GM21423 (cell line): ENCODE results near the gene RASGRF1.
"Not testable (repeated sequence)": the region's sequence is repeated elsewhere in the genome, so short reads cannot be mapped to it uniquely, and the experiment has no call there.

Experiments
- ATAC-seq: cut with Tn5 transposase; IDR thresholded peaks from one replicate; pipeline ENCODE4 v1.9.1; 2021; ENCODE audit warnings: mild to moderate bottlenecking, moderate library complexity; ENCODE audit not compliant: unreplicated experiment

The RASGRF1 gene

GRCh38 chr15:79046691-79047404 is 43.7 kb downstream of the RASGRF1 start:
- ATAC-seq = no peak

GRCh38 chr15:79045041-79045440 is 45.5 kb downstream of the RASGRF1 start:
- ATAC-seq = no peak

GRCh38 chr15:79042213-79042928 is 48.2 kb downstream of the RASGRF1 start:
- ATAC-seq = no peak

- no peak for ATAC-seq
These were observed 48.9 kb downstream of the RASGRF1 start for GRCh38 chr15:79041601-79042168.

- no peak for ATAC-seq
These were observed 52.7 kb downstream of the RASGRF1 start for GRCh38 chr15:79037848-79038247.

GRCh38 chr15:79036323-79036722 is 54.3 kb downstream of the RASGRF1 start:
- ATAC-seq = no peak

GRCh38 chr15:79035814-79036213 is 54.8 kb downstream of the RASGRF1 start:
- ATAC-seq = no peak

- ATAC-seq = no peak
These were observed 55.4 kb downstream of the RASGRF1 start for GRCh38 chr15:79035111-79035601.

- no peak for ATAC-seq
These were observed 56.3 kb downstream of the RASGRF1 start for GRCh38 chr15:79034284-79034683.

GRCh38 chr15:79032656-79033055 is 57.9 kb downstream of the RASGRF1 start:
- no peak for ATAC-seq

- no peak for ATAC-seq
These were observed 58.8 kb downstream of the RASGRF1 start for GRCh38 chr15:79031821-79032220.

- no peak for ATAC-seq
These were observed 59.4 kb downstream of the RASGRF1 start for GRCh38 chr15:79031201-79031600.

- ATAC-seq = no peak
These were observed 60.1 kb downstream of the RASGRF1 start for GRCh38 chr15:79030470-79030869.

GRCh38 chr15:79028411-79028964 is 62.1 kb downstream of the RASGRF1 start:
- no peak for ATAC-seq

- ATAC-seq = no peak
These were observed 62.8 kb downstream of the RASGRF1 start for GRCh38 chr15:79027532-79028410.

- ATAC-seq = no peak
These were observed 64.8 kb downstream of the RASGRF1 start for GRCh38 chr15:79025802-79026201.

GRCh38 chr15:79025201-79025600 is 65.4 kb downstream of the RASGRF1 start:
- no peak for ATAC-seq

- not testable (repeated sequence) for ATAC-seq
These were observed 66.1 kb downstream of the RASGRF1 start for GRCh38 chr15:79024493-79024892.

GRCh38 chr15:79023918-79024317 is 66.7 kb downstream of the RASGRF1 start:
- ATAC-seq = no peak

- no peak for ATAC-seq
These were observed 67.1 kb downstream of the RASGRF1 start for GRCh38 chr15:79023546-79023890.

GRCh38 chr15:79018960-79019359 is 71.6 kb downstream of the RASGRF1 start:
- no peak for ATAC-seq
